K562 (cell line): Measurements from ENCODE around the gene LZTR1. TPM values are rescaled to one million over a fixed set of nuclear protein-coding genes. Genes with fewer than 3 reads are reported as not detected.

ENCODE experiments used
- BACH1 ChIP-seq: fragments of 200-800 bp; sonication (Bioruptor generic); IDR thresholded peaks from 2 replicates; pipeline ENCODE4 v1.6.1; 2016; ENCODE audit warnings: missing genetic modification characterization, missing compliant biosample characterization
- MXI1 ChIP-seq: IDR thresholded peaks from 2 replicates; pipeline ENCODE4 v1.6.1; 2011; ENCODE audit warnings: low read depth, mild to moderate bottlenecking, improper control_type of control experiment, low read length
- PML ChIP-seq: IDR thresholded peaks from 2 replicates; pipeline ENCODE4 v1.6.1; 2012; ENCODE audit warnings: low read length, inconsistent platforms
- ZFP1 ChIP-seq: fragments of 450-650 bp; formaldehyde crosslinking; IDR thresholded peaks from 2 replicates; pipeline ENCODE4 v1.4.0; 2020; ENCODE audit warnings: mild to moderate bottlenecking, mixed read lengths
- ZNF274 ChIP-seq: IDR thresholded peaks from 2 replicates; pipeline ENCODE4 v1.6.1; 2011; ENCODE audit warnings: low read depth, mild to moderate bottlenecking, low read length, moderate library complexity, borderline replicate concordance
- ZNF316 ChIP-seq: fragments of 450-650 bp; IDR thresholded peaks from 2 replicates; pipeline ENCODE4 v1.6.1; 2016
- ZNF431 ChIP-seq: sonication (generic); formaldehyde crosslinking; IDR thresholded peaks from 2 replicates; pipeline ENCODE4 v1.8.0; 2022; ENCODE audit warnings: mild to moderate bottlenecking, missing genetic modification reagents
- polyA plus RNA-seq, 8 experiments: library from polyadenylated mRNA; depleted of rRNA in 4 of 8; stranded (reverse) in 5 of 8; unstranded in 3 of 8; fragments of >200 nt; fragmentation: Nextera tagmentation in 2 of 8; fragmentation: Illumina TruSeq in 1 of 8; extraction: Ambion mirVana in 2 of 8; extraction: Trizol in 1 of 8; gene quantifications; 2 replicates each; pipeline versions ENCODE4 v1.2.1 to v1.2.3, GENCODE V29; 2011 to 2014; ENCODE audit warnings: inconsistent platforms in 1 of 8, missing spikeins in 1 of 8
- total RNA-seq, 7 experiments: library from RNA; depleted of rRNA in 6 of 7; stranded (reverse); fragments of >200 nt in 6 of 7; fragmentation: Illumina TruSeq in 2 of 7; extraction: Trizol in 2 of 7; gene quantifications; 2 replicates each; pipeline versions ENCODE4 v1.2.1 to v1.2.3, GENCODE V29; 2011 to 2021; ENCODE audit warnings: low replicate concordance in 1 of 7
- TF ChIP-seq, protein P1 (sequence below): fragments of 250-450 bp; sonication (Bioruptor Pico); IDR thresholded peaks from 2 replicates; pipeline ENCODE4 v1.5.0; 2021; ENCODE audit warnings: mild to moderate bottlenecking, moderate library complexity
- TF ChIP-seq, protein P2 (sequence below): fragments of 250-450 bp; sonication (Bioruptor Pico); IDR thresholded peaks from 2 replicates; pipeline ENCODE4 v1.8.0; 2021; ENCODE audit warnings: moderate library complexity, mild to moderate bottlenecking, inconsistent platforms
- TF ChIP-seq, protein P3 (sequence below): fragments of 200-600 bp; sonication (generic); IDR thresholded peaks from one replicate; pipeline ENCODE4 v1.6.1; 2012; ENCODE audit warnings: mild to moderate bottlenecking, low read depth, low read length, inconsistent platforms
- TF ChIP-seq, protein P4 (sequence below): fragments of 450-650 bp; formaldehyde crosslinking; conservative IDR thresholded peaks from 2 replicates; pipeline ENCODE4 v1.4.0; 2022; ENCODE audit warnings: mild to moderate bottlenecking, missing genetic modification characterization

LZTR1 gene
- total and polyA plus RNA-seq, 9 of the 15 experiments (the other 6 are each of a cell fraction or from before 2014, with no cell fraction given): 2.2 to 135 (median 63.0) TPM

DNA sequence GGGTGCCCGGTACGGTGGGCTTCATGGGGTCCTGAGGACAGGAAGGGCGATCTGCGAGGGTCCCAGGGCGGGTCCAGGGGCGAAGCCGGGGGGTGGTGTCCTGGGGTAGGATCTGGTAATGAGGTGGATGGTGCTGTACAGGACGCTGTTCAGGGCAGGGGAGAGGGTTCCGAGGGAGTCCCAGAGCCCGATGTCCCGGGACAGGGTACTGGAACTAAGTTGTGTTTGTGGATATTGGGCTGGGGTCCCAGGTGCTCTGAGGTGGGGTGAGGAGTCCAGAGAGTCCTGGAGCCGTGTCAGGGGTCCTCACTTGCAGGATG is 426 bp downstream of the LZTR1 start (continued):
- TF ChIP-seq, protein P1, sequence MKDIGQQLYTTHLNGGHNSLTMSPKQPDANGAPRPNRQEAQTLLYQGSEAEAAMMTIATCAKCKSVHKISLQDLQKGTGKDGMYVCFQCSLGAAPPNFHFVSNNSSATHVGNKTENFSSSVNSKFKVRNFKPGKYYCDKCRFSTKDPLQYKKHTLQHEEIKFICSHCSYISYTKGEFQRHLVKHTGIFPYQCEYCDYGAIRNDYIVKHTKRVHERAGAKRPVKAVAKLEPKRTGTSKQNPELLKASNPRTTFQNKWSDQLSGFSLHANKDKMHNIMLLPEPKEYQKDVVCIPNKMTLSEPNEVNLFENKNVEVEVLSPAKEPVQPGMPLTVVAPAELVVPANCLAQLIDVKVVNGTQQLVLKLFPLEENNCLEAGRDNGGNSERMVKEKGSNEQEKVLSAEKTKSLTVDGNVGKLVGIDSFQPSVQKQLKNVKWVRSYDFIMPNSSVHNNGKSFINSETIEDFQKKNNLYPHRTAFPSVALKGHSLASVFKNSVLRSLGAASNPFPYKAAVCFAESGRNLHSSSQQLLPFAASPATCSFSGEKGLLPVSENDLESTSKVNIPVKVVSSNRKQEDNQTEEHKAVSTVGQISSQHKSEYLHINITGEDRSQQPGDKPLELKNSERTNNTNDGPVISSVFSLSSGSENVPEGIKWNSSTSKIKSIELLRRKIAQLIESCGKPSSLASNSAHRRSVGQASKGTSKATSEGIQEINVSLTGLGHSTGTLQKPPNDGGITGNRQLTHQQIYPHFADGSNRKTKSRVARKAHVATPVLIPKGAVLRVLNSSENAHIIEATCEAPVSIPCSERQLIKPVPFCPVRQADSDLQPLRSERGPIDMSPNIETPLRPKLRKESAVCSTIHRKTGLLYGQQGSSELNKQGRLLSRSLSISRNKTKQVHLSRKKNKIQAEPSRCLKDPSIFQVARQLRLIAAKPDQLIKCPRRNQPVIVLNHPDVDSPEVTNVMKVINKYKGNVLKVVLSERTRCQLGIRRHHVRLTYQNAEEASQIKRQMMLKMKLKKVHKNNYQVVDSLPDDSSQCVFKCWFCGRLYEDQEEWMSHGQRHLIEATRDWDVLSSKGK: no peak
- TF ChIP-seq ZNF274: no peak
- TF ChIP-seq ZNF431 (CRISPR knock-in tag): no peak
- TF ChIP-seq MXI1: no peak
- TF ChIP-seq, protein P2, sequence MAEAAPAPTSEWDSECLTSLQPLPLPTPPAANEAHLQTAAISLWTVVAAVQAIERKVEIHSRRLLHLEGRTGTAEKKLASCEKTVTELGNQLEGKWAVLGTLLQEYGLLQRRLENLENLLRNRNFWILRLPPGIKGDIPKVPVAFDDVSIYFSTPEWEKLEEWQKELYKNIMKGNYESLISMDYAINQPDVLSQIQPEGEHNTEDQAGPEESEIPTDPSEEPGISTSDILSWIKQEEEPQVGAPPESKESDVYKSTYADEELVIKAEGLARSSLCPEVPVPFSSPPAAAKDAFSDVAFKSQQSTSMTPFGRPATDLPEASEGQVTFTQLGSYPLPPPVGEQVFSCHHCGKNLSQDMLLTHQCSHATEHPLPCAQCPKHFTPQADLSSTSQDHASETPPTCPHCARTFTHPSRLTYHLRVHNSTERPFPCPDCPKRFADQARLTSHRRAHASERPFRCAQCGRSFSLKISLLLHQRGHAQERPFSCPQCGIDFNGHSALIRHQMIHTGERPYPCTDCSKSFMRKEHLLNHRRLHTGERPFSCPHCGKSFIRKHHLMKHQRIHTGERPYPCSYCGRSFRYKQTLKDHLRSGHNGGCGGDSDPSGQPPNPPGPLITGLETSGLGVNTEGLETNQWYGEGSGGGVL (CRISPR knock-in tag): no peak
- 0 out of 2 replicates have a peak, but pooled peaks have one; percentile 40 for TF ChIP-seq ZFP1 (CRISPR knock-in tag)
- no peak for TF ChIP-seq ZNF316
- no peak for TF ChIP-seq PML
- TF ChIP-seq, protein P3, sequence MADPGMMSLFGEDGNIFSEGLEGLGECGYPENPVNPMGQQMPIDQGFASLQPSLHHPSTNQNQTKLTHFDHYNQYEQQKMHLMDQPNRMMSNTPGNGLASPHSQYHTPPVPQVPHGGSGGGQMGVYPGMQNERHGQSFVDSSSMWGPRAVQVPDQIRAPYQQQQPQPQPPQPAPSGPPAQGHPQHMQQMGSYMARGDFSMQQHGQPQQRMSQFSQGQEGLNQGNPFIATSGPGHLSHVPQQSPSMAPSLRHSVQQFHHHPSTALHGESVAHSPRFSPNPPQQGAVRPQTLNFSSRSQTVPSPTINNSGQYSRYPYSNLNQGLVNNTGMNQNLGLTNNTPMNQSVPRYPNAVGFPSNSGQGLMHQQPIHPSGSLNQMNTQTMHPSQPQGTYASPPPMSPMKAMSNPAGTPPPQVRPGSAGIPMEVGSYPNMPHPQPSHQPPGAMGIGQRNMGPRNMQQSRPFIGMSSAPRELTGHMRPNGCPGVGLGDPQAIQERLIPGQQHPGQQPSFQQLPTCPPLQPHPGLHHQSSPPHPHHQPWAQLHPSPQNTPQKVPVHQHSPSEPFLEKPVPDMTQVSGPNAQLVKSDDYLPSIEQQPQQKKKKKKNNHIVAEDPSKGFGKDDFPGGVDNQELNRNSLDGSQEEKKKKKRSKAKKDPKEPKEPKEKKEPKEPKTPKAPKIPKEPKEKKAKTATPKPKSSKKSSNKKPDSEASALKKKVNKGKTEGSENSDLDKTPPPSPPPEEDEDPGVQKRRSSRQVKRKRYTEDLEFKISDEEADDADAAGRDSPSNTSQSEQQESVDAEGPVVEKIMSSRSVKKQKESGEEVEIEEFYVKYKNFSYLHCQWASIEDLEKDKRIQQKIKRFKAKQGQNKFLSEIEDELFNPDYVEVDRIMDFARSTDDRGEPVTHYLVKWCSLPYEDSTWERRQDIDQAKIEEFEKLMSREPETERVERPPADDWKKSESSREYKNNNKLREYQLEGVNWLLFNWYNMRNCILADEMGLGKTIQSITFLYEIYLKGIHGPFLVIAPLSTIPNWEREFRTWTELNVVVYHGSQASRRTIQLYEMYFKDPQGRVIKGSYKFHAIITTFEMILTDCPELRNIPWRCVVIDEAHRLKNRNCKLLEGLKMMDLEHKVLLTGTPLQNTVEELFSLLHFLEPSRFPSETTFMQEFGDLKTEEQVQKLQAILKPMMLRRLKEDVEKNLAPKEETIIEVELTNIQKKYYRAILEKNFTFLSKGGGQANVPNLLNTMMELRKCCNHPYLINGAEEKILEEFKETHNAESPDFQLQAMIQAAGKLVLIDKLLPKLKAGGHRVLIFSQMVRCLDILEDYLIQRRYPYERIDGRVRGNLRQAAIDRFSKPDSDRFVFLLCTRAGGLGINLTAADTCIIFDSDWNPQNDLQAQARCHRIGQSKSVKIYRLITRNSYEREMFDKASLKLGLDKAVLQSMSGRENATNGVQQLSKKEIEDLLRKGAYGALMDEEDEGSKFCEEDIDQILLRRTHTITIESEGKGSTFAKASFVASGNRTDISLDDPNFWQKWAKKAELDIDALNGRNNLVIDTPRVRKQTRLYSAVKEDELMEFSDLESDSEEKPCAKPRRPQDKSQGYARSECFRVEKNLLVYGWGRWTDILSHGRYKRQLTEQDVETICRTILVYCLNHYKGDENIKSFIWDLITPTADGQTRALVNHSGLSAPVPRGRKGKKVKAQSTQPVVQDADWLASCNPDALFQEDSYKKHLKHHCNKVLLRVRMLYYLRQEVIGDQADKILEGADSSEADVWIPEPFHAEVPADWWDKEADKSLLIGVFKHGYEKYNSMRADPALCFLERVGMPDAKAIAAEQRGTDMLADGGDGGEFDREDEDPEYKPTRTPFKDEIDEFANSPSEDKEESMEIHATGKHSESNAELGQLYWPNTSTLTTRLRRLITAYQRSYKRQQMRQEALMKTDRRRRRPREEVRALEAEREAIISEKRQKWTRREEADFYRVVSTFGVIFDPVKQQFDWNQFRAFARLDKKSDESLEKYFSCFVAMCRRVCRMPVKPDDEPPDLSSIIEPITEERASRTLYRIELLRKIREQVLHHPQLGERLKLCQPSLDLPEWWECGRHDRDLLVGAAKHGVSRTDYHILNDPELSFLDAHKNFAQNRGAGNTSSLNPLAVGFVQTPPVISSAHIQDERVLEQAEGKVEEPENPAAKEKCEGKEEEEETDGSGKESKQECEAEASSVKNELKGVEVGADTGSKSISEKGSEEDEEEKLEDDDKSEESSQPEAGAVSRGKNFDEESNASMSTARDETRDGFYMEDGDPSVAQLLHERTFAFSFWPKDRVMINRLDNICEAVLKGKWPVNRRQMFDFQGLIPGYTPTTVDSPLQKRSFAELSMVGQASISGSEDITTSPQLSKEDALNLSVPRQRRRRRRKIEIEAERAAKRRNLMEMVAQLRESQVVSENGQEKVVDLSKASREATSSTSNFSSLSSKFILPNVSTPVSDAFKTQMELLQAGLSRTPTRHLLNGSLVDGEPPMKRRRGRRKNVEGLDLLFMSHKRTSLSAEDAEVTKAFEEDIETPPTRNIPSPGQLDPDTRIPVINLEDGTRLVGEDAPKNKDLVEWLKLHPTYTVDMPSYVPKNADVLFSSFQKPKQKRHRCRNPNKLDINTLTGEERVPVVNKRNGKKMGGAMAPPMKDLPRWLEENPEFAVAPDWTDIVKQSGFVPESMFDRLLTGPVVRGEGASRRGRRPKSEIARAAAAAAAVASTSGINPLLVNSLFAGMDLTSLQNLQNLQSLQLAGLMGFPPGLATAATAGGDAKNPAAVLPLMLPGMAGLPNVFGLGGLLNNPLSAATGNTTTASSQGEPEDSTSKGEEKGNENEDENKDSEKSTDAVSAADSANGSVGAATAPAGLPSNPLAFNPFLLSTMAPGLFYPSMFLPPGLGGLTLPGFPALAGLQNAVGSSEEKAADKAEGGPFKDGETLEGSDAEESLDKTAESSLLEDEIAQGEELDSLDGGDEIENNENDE: no peak
- TF ChIP-seq BACH1: no peak
- TF ChIP-seq, protein P4, sequence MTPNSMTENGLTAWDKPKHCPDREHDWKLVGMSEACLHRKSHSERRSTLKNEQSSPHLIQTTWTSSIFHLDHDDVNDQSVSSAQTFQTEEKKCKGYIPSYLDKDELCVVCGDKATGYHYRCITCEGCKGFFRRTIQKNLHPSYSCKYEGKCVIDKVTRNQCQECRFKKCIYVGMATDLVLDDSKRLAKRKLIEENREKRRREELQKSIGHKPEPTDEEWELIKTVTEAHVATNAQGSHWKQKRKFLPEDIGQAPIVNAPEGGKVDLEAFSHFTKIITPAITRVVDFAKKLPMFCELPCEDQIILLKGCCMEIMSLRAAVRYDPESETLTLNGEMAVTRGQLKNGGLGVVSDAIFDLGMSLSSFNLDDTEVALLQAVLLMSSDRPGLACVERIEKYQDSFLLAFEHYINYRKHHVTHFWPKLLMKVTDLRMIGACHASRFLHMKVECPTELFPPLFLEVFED (CRISPR knock-in tag): peak; percentile 93; the same call in 1 of the 2 replicates
